ENCODE data around the gene KANSL1. TPM values are rescaled to one million over a fixed set of nuclear protein-coding genes. Genes with fewer than 3 reads are reported as not detected.

KANSL1 gene
- total RNA-seq, 1 experiment from 2014 or later, result 83.0 TPM

- CTCF ChIA-PET, result interaction anchor here (0.6 kb wide), 1 partner anchor 21 kb away, joined by 4 read pairs; no protein-coding TSS in a partner anchor
- no peaks in the 10 kb centered on the region for H3K27me3 Mint-ChIP-seq (ENCODE audit: insufficient read depth, unreplicated experiment)
- H3K4me3 Mint-ChIP-seq (ENCODE audit: unreplicated experiment), result no peak overlapping the region
- Histone ChIP-seq H3K4me3 (ENCODE audit: low read depth, low read length) (no peak overlapping the region), H3K36me3 (ENCODE audit: control insufficient read depth, insufficient read depth, low read length) (no peaks in the 10 kb centered on the region), H3K9me3 (no peaks in the 10 kb centered on the region), H3K27me3 (replicated peaks; ENCODE audit: control insufficient read depth, insufficient read depth, low read length) (no peaks in the 10 kb centered on the region), H3K4me1 (0 out of 2 replicates have a peak, but pooled peaks cover 4% of the 10 kb centered on the region)
- TF ChIP-seq, protein P1, sequence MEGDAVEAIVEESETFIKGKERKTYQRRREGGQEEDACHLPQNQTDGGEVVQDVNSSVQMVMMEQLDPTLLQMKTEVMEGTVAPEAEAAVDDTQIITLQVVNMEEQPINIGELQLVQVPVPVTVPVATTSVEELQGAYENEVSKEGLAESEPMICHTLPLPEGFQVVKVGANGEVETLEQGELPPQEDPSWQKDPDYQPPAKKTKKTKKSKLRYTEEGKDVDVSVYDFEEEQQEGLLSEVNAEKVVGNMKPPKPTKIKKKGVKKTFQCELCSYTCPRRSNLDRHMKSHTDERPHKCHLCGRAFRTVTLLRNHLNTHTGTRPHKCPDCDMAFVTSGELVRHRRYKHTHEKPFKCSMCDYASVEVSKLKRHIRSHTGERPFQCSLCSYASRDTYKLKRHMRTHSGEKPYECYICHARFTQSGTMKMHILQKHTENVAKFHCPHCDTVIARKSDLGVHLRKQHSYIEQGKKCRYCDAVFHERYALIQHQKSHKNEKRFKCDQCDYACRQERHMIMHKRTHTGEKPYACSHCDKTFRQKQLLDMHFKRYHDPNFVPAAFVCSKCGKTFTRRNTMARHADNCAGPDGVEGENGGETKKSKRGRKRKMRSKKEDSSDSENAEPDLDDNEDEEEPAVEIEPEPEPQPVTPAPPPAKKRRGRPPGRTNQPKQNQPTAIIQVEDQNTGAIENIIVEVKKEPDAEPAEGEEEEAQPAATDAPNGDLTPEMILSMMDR (IDR thresholded peaks at IDR 0.05; ENCODE audit: insufficient read depth in 1 of 2, low read depth in 1 of 2, low read length in 1 of 2, severe bottlenecking in 1 of 2, unreplicated experiment in 1 of 2), result no peak
- no peaks in the 10 kb centered on the region for H3K9me3 Mint-ChIP-seq (ENCODE audit: unreplicated experiment)
- no peaks in the 10 kb centered on the region for H3K36me3 Mint-ChIP-seq (ENCODE audit: insufficient read depth, unreplicated experiment)
- intact Hi-C loops (cut with micrococcal nuclease; ENCODE audit: unreplicated experiment), result no loop called here
- POLR2A ChIA-PET, result no interaction called here
- BruUV-seq (replicated peaks), result no TSS peak
- H3K4me1 Mint-ChIP-seq (ENCODE audit: low read depth, unreplicated experiment), result no peaks in the 10 kb centered on the region
- H3K27ac Mint-ChIP-seq (ENCODE audit: unreplicated experiment), result no peak overlapping the region
- no peak for DNase-seq
Measured at GRCh38 chr17:45992175-45992574, 201.1 kb downstream of the KANSL1 start.

DNA sequence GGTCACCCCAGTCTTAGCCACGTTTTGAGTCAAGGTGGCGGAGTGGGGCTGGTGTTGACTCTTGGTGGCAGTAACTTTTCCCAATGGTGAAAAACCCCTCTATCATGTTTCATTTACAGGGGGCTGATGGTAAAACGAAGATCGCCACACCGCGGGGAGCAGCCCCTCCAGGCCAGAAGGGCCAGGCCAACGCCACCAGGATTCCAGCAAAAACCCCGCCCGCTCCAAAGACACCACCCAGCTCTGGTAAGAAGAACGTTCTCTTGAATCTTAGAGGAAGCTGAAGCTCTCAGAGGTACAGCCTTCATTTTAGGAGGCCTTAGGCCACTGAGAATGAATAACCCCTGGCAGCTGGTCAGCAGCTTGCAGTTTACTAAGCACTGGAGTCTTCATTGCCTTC, 201.9 kb downstream of the KANSL1 start:
- Histone ChIP-seq H3K27me3 (replicated peaks; ENCODE audit: control insufficient read depth, insufficient read depth, low read length) (no peaks in the 10 kb centered on the region), H3K4me3 (ENCODE audit: low read depth, low read length) (no peak overlapping the region), H3K4me1 (0 out of 2 replicates have a peak, but pooled peaks cover 4% of the 10 kb centered on the region), H3K36me3 (ENCODE audit: control insufficient read depth, insufficient read depth, low read length) (no peaks in the 10 kb centered on the region), H3K9me3 (no peaks in the 10 kb centered on the region)
- intact Hi-C loops (cut with micrococcal nuclease; ENCODE audit: unreplicated experiment), result no loop called here
- POLR2A ChIA-PET, result no interaction called here
- no TSS peak for BruUV-seq (replicated peaks)
- Mint-ChIP-seq H3K36me3 (ENCODE audit: insufficient read depth, unreplicated experiment) (no peaks in the 10 kb centered on the region), H3K9me3 (ENCODE audit: unreplicated experiment) (no peaks in the 10 kb centered on the region), H3K27ac (ENCODE audit: unreplicated experiment) (no peak overlapping the region), H3K4me3 (ENCODE audit: unreplicated experiment) (no peak overlapping the region), H3K27me3 (ENCODE audit: insufficient read depth, unreplicated experiment) (no peaks in the 10 kb centered on the region), H3K4me1 (ENCODE audit: low read depth, unreplicated experiment) (no peaks in the 10 kb centered on the region)
- TF ChIP-seq, protein P1 (IDR thresholded peaks at IDR 0.05; ENCODE audit: insufficient read depth in 1 of 2, low read depth in 1 of 2, low read length in 1 of 2, severe bottlenecking in 1 of 2, unreplicated experiment in 1 of 2), result no peak
- DNase-seq, result no peak
- CTCF ChIA-PET, result interaction anchor here (0.7 kb wide), 1 partner anchor 275 kb away, joined by 5 read pairs; no protein-coding TSS in a partner anchor

GRCh38 chr17:45990886-45991285, 202.3 kb downstream of the KANSL1 start:
- Mint-ChIP-seq H3K36me3 (ENCODE audit: insufficient read depth, unreplicated experiment) (no peaks in the 10 kb centered on the region), H3K4me1 (ENCODE audit: low read depth, unreplicated experiment) (no peaks in the 10 kb centered on the region), H3K27me3 (ENCODE audit: insufficient read depth, unreplicated experiment) (no peaks in the 10 kb centered on the region), H3K9me3 (ENCODE audit: unreplicated experiment) (no peaks in the 10 kb centered on the region), H3K27ac (ENCODE audit: unreplicated experiment) (no peak overlapping the region), H3K4me3 (ENCODE audit: unreplicated experiment) (no peak overlapping the region)
- BruUV-seq (replicated peaks), result no TSS peak
- 0 out of 2 replicates have a peak, but pooled peaks cover 4% of the 10 kb centered on the region for H3K4me1 ChIP-seq
- H3K27me3 ChIP-seq (replicated peaks; ENCODE audit: control insufficient read depth, insufficient read depth, low read length), result no peaks in the 10 kb centered on the region
- TF ChIP-seq, protein P1 (IDR thresholded peaks at IDR 0.05; ENCODE audit: insufficient read depth in 1 of 2, low read depth in 1 of 2, low read length in 1 of 2, severe bottlenecking in 1 of 2, unreplicated experiment in 1 of 2), result peak in 1 of 2 experiments; percentile 2
- POLR2A ChIA-PET, result no interaction called here
- H3K4me3 ChIP-seq (ENCODE audit: low read depth, low read length), result no peak overlapping the region
- no peaks in the 10 kb centered on the region for H3K36me3 ChIP-seq (ENCODE audit: control insufficient read depth, insufficient read depth, low read length)
- no peak for DNase-seq
- CTCF ChIA-PET, result interaction anchor here (0.7 kb wide), 1 partner anchor 276 kb away, joined by 5 read pairs; no protein-coding TSS in a partner anchor
- no peaks in the 10 kb centered on the region for H3K9me3 ChIP-seq
- intact Hi-C loops (cut with micrococcal nuclease; ENCODE audit: unreplicated experiment), result no loop called here
